Activated CD4-positive, alpha-beta T cell treated with anti-CD3 and anti-CD28 coated beads, Interleukin-2, amount 50 U/mL, for 1 hour (primary cell): ENCODE measurements around the gene ZNF467.

Experiments
- DNase-seq: peaks from one replicate; pipeline ENCODE4 v3.0.0-alpha.2; 2020

Gene ZNF467

GRCh38 chr7:149773446-149774236, at the start of gene ZNF467:
ZNF467 (minus strand) TSS chr7:149773588; CDS start chr7:149771032, 2,556 bp downstream.
- peak; percentile 60 for DNase-seq

GRCh38 chr7:149822353-149822943, 49.1 kb upstream of the ZNF467 start:
- no peak for DNase-seq

GRCh38 chr7:149821191-149822148, 48.1 kb upstream of the ZNF467 start:
- DNase-seq, result no peak

GRCh38 chr7:149820622-149821190, 47.3 kb upstream of the ZNF467 start:
- no peak for DNase-seq

GRCh38 chr7:149819961-149820340, 46.6 kb upstream of the ZNF467 start:
- DNase-seq, result no peak

GRCh38 chr7:149819141-149819960, 46.0 kb upstream of the ZNF467 start:
- no peak for DNase-seq

- DNase-seq, result no peak
Measured at GRCh38 chr7:149818536-149818840, 45.1 kb upstream of the ZNF467 start.

- no peak for DNase-seq
Measured at GRCh38 chr7:149817836-149818535, 44.6 kb upstream of the ZNF467 start.

- DNase-seq, result no peak
Measured at GRCh38 chr7:149817301-149817771, 43.9 kb upstream of the ZNF467 start.

GRCh38 chr7:149816794-149817193, 43.4 kb upstream of the ZNF467 start:
- DNase-seq, result no peak

GRCh38 chr7:149816267-149816751, 42.9 kb upstream of the ZNF467 start:
- DNase-seq, result no peak

- no peak for DNase-seq
Measured at GRCh38 chr7:149815661-149816266, 42.4 kb upstream of the ZNF467 start.

GRCh38 chr7:149815121-149815520, 41.7 kb upstream of the ZNF467 start:
- DNase-seq, result no peak

GRCh38 chr7:149814494-149814893, 41.1 kb upstream of the ZNF467 start:
- no peak for DNase-seq

- no peak for DNase-seq
Measured at GRCh38 chr7:149813254-149814035, 40.1 kb upstream of the ZNF467 start.

GRCh38 chr7:149811831-149812490, 38.6 kb upstream of the ZNF467 start:
- DNase-seq, result no peak

GRCh38 chr7:149811221-149811620, 37.8 kb upstream of the ZNF467 start:
- DNase-seq, result no peak

- no peak for DNase-seq
Measured at GRCh38 chr7:149809215-149809614, 35.8 kb upstream of the ZNF467 start.

- no peak for DNase-seq
Measured at GRCh38 chr7:149808311-149808710, 34.9 kb upstream of the ZNF467 start.

- DNase-seq, result no peak
Measured at GRCh38 chr7:149806726-149807125, 33.3 kb upstream of the ZNF467 start.
